NCI-H1092 (cell line): ENCODE results near the gene RIC8A.
"Not testable (repeated sequence)": the region's sequence is repeated elsewhere in the genome, so short reads cannot be mapped to it uniquely, and the experiment has no call there.

ENCODE experiments used
- DNase-seq: peaks from one replicate; lab custom pipeline; 2025; lab: John Stamatoyannopoulos, UW

RIC8A gene

GRCh38 chr11:218815-219593 is 11.5 kb downstream of the RIC8A start:
- DNase-seq = no peak

- DNase-seq = not testable (repeated sequence)
Measured at GRCh38 chr11:220641-221215, 13.2 kb downstream of the RIC8A start.

- DNase-seq = no peak
Measured at GRCh38 chr11:221539-221938, 14.0 kb downstream of the RIC8A start.

- no peak for DNase-seq
Measured at GRCh38 chr11:221998-222789, 14.7 kb downstream of the RIC8A start.

- no peak for DNase-seq
Measured at GRCh38 chr11:223026-223789, 15.7 kb downstream of the RIC8A start.

- DNase-seq = no peak
Measured at GRCh38 chr11:223884-224283, 16.4 kb downstream of the RIC8A start.

- no peak for DNase-seq
Measured at GRCh38 chr11:224424-224823, 16.9 kb downstream of the RIC8A start.

- DNase-seq = no peak
Measured at GRCh38 chr11:225734-226453, 18.4 kb downstream of the RIC8A start.

- DNase-seq = no peak
Measured at GRCh38 chr11:227824-228379, 20.4 kb downstream of the RIC8A start.

- DNase-seq = no peak
Measured at GRCh38 chr11:230431-230830, 22.9 kb downstream of the RIC8A start.

GRCh38 chr11:232783-233565 is 25.5 kb downstream of the RIC8A start:
- no peak for DNase-seq

- no peak for DNase-seq
Measured at GRCh38 chr11:235180-235579, 27.7 kb downstream of the RIC8A start.

GRCh38 chr11:235609-235996 is 28.1 kb downstream of the RIC8A start:
- no peak for DNase-seq

GRCh38 chr11:235997-236773 is 28.7 kb downstream of the RIC8A start, which contains the start of gene SIRT3:
Gene SIRT3 (minus strand): TSS chr11:236342. CDS start chr11:236328, 14 bp downstream.
- DNase-seq = peak; percentile 64

- peak; percentile 66 for DNase-seq
Measured at GRCh38 chr11:236774-237767, 29.6 kb downstream of the RIC8A start, which contains the start of gene PSMD13. Gene PSMD13 (plus strand): TSS chr11:236976. CDS start chr11:237050, 74 bp downstream.

- DNase-seq = not testable (repeated sequence)
Measured at GRCh38 chr11:238346-238745, 30.8 kb downstream of the RIC8A start.

GRCh38 chr11:240315-240714 is 32.8 kb downstream of the RIC8A start:
- no peak for DNase-seq

- no peak for DNase-seq
Measured at GRCh38 chr11:241634-242033, 34.1 kb downstream of the RIC8A start.
